NCI-H1436 treated with DMSO at 0.1 percent for 48 hours (cell line): ENCODE results near the gene SFI1.
"Not testable (repeated sequence)": the region's sequence is repeated elsewhere in the genome, so short reads cannot be mapped to it uniquely, and the experiment has no call there.

Experiments
- DNase-seq: peaks from one replicate; lab custom pipeline; 2025; lab: John Stamatoyannopoulos, UW

The SFI1 gene

GRCh38 chr22:31493355-31493754 is 3.0 kb upstream of the SFI1 start:
- DNase-seq, result not testable (repeated sequence)

GRCh38 chr22:31495343-31495742 is 993 bp upstream of the SFI1 start:
- DNase-seq, result no peak

GRCh38 chr22:31496735-31497146 is 405 bp downstream of the SFI1 start:
- DNase-seq, result no peak

GRCh38 chr22:31497148-31497938 is 1.0 kb downstream of the SFI1 start:
- DNase-seq, result no peak

- DNase-seq, result no peak
Observed at GRCh38 chr22:31501738-31502137, 5.4 kb downstream of the SFI1 start.

GRCh38 chr22:31503211-31503964 is 7.1 kb downstream of the SFI1 start:
- no peak for DNase-seq

- DNase-seq, result no peak
Observed at GRCh38 chr22:31504282-31504681, 7.9 kb downstream of the SFI1 start.

- not testable (repeated sequence) for DNase-seq
Observed at GRCh38 chr22:31507517-31507916, 11.2 kb downstream of the SFI1 start.

- no peak for DNase-seq
Observed at GRCh38 chr22:31508536-31508935, 12.2 kb downstream of the SFI1 start.

- no peak for DNase-seq
Observed at GRCh38 chr22:31509061-31509762, 12.9 kb downstream of the SFI1 start.

GRCh38 chr22:31520051-31520450 is 23.7 kb downstream of the SFI1 start:
- DNase-seq, result no peak

- DNase-seq, result not testable (repeated sequence)
Observed at GRCh38 chr22:31524132-31524531, 27.8 kb downstream of the SFI1 start.

GRCh38 chr22:31526270-31526669 is 29.9 kb downstream of the SFI1 start:
- DNase-seq, result no peak

- DNase-seq, result no peak
Observed at GRCh38 chr22:31530823-31531195, 34.5 kb downstream of the SFI1 start.

GRCh38 chr22:31532060-31532459 is 35.7 kb downstream of the SFI1 start:
- DNase-seq, result no peak

GRCh38 chr22:31533374-31533773 is 37.0 kb downstream of the SFI1 start:
- no peak for DNase-seq

GRCh38 chr22:31537019-31537535 is 40.7 kb downstream of the SFI1 start:
- DNase-seq, result no peak

- no peak for DNase-seq
Observed at GRCh38 chr22:31538815-31539214, 42.5 kb downstream of the SFI1 start.

GRCh38 chr22:31540166-31540565 is 43.8 kb downstream of the SFI1 start:
- DNase-seq, result not testable (repeated sequence)

- no peak for DNase-seq
Observed at GRCh38 chr22:31540966-31541365, 44.6 kb downstream of the SFI1 start.

GRCh38 chr22:31544481-31545480 is 48.4 kb downstream of the SFI1 start:
- DNase-seq, result no peak
